ENCODE results near the gene CRACR2A.

The CRACR2A gene

DNA sequence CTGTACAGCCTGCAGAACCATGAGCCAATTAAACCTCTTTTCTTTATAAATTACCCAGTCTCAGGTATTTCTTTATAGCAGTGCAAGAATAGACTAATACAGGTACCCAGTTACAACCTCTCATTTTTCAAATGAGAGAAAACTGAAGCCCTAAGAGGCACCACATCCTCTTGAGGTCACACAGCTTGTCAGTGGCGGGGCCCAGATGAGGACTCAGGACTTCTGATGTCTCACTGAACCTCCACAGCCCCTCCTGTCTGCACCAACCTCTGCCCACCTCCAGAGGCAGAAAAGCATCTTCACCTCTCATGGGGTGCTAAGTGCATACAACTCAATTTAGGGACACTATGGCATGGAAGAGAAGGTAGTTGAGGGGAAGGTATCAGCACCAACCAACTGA lies 120.7 kb downstream of the CRACR2A start:
- TF ChIP-seq, protein P1, sequence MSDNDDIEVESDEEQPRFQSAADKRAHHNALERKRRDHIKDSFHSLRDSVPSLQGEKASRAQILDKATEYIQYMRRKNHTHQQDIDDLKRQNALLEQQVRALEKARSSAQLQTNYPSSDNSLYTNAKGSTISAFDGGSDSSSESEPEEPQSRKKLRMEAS (IDR thresholded peaks at IDR 0.05), result no peak
- TF ChIP-seq TEAD4 (IDR thresholded peaks at IDR 0.05) (no peak), CEBPB (IDR thresholded peaks at IDR 0.05) (no peak), TAF1 (IDR thresholded peaks at IDR 0.05; ENCODE audit: low read depth) (no peak), CREB1 (IDR thresholded peaks at IDR 0.05; ENCODE audit: low read depth) (no peak), RAD21 (IDR thresholded peaks at IDR 0.05; ENCODE audit: low read depth) (no peak), ZBTB7A (IDR thresholded peaks at IDR 0.05; ENCODE audit: low read depth) (no peak), EP300 (IDR thresholded peaks at IDR 0.05; ENCODE audit: borderline replicate concordance) (no peak)

DNA sequence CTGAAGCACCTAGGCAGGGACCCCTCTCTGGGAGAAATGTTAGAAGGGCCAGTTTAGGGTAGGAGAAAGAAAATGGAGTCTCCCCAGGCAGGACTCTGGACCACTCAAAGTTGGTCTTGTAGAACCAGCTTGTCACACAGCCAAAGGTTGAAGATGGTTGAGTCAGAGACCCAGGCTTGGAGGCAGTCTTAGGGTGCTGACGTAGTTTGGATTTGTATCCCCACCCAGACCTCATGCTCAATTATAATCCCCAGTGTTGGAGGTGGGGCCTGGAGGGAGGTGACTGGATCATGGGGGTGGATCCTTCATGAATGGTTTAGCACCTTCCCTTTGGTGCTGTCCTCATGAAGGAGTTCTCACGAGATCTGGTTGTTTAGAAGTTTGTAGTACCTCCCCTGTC lies 121.2 kb downstream of the CRACR2A start:
- TF ChIP-seq RAD21 (IDR thresholded peaks at IDR 0.05; ENCODE audit: low read depth) (no peak), TCF12 (IDR thresholded peaks at IDR 0.05; ENCODE audit: low read depth) (no peak), EP300 (IDR thresholded peaks at IDR 0.05; ENCODE audit: borderline replicate concordance) (no peak), CEBPB (IDR thresholded peaks at IDR 0.05) (no peak), CREB1 (IDR thresholded peaks at IDR 0.05; ENCODE audit: low read depth) (no peak), TEAD4 (IDR thresholded peaks at IDR 0.05) (no peak), YY1 (IDR thresholded peaks at IDR 0.05; ENCODE audit: low read depth) (no peak), ZBTB7A (IDR thresholded peaks at IDR 0.05; ENCODE audit: low read depth) (no peak), FOXM1 (IDR thresholded peaks at IDR 0.05; ENCODE audit: borderline replicate concordance, low read depth) (no peak), NFIC (IDR thresholded peaks at IDR 0.05) (no peak), TAF1 (IDR thresholded peaks at IDR 0.05; ENCODE audit: low read depth) (no peak)
- TF ChIP-seq, protein P2, sequence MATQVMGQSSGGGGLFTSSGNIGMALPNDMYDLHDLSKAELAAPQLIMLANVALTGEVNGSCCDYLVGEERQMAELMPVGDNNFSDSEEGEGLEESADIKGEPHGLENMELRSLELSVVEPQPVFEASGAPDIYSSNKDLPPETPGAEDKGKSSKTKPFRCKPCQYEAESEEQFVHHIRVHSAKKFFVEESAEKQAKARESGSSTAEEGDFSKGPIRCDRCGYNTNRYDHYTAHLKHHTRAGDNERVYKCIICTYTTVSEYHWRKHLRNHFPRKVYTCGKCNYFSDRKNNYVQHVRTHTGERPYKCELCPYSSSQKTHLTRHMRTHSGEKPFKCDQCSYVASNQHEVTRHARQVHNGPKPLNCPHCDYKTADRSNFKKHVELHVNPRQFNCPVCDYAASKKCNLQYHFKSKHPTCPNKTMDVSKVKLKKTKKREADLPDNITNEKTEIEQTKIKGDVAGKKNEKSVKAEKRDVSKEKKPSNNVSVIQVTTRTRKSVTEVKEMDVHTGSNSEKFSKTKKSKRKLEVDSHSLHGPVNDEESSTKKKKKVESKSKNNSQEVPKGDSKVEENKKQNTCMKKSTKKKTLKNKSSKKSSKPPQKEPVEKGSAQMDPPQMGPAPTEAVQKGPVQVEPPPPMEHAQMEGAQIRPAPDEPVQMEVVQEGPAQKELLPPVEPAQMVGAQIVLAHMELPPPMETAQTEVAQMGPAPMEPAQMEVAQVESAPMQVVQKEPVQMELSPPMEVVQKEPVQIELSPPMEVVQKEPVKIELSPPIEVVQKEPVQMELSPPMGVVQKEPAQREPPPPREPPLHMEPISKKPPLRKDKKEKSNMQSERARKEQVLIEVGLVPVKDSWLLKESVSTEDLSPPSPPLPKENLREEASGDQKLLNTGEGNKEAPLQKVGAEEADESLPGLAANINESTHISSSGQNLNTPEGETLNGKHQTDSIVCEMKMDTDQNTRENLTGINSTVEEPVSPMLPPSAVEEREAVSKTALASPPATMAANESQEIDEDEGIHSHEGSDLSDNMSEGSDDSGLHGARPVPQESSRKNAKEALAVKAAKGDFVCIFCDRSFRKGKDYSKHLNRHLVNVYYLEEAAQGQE (IDR thresholded peaks at IDR 0.05; ENCODE audit: low read depth), result no peak
- TF ChIP-seq, protein P3, sequence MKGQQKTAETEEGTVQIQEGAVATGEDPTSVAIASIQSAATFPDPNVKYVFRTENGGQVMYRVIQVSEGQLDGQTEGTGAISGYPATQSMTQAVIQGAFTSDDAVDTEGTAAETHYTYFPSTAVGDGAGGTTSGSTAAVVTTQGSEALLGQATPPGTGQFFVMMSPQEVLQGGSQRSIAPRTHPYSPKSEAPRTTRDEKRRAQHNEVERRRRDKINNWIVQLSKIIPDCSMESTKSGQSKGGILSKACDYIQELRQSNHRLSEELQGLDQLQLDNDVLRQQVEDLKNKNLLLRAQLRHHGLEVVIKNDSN (IDR thresholded peaks at IDR 0.05), result no peak
- TF ChIP-seq, protein P1 (IDR thresholded peaks at IDR 0.05), result no peak

DNA sequence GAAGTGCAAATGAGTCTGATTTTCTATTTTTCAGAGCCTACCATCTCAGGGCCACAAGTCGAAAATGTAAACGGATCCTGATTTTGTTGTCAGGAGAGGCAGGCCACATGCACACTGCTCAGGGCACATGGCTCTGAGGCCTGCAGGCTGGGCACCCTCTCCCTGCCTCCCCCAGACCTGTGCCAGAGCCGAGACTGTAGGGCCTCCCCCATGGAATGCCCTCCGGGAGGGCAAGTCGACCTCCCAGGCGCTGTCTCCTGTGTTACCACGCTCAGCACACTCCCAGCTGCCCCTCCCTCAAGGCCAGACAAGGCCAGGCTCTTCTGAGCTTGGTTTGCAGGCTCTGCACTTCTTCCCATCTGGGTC lies 121.7 kb downstream of the CRACR2A start:
- TF ChIP-seq EP300 (IDR thresholded peaks at IDR 0.05; ENCODE audit: borderline replicate concordance) (no peak), ZBTB7A (IDR thresholded peaks at IDR 0.05; ENCODE audit: low read depth) (no peak), TCF12 (IDR thresholded peaks at IDR 0.05; ENCODE audit: low read depth) (no peak), TAF1 (IDR thresholded peaks at IDR 0.05; ENCODE audit: low read depth) (no peak), EGR1 (IDR thresholded peaks at IDR 0.05) (no peak), NFIC (IDR thresholded peaks at IDR 0.05) (no peak), YY1 (IDR thresholded peaks at IDR 0.05; ENCODE audit: low read depth) (no peak), CREB1 (IDR thresholded peaks at IDR 0.05; ENCODE audit: low read depth) (no peak), TEAD4 (IDR thresholded peaks at IDR 0.05) (no peak), RAD21 (IDR thresholded peaks at IDR 0.05; ENCODE audit: low read depth) (no peak), CEBPB (IDR thresholded peaks at IDR 0.05) (no peak), FOXM1 (IDR thresholded peaks at IDR 0.05; ENCODE audit: borderline replicate concordance, low read depth) (no peak)
- TF ChIP-seq, protein P1 (IDR thresholded peaks at IDR 0.05), result no peak
- TF ChIP-seq, protein P2 (IDR thresholded peaks at IDR 0.05; ENCODE audit: low read depth), result no peak
- TF ChIP-seq, protein P3 (IDR thresholded peaks at IDR 0.05), result no peak

DNA sequence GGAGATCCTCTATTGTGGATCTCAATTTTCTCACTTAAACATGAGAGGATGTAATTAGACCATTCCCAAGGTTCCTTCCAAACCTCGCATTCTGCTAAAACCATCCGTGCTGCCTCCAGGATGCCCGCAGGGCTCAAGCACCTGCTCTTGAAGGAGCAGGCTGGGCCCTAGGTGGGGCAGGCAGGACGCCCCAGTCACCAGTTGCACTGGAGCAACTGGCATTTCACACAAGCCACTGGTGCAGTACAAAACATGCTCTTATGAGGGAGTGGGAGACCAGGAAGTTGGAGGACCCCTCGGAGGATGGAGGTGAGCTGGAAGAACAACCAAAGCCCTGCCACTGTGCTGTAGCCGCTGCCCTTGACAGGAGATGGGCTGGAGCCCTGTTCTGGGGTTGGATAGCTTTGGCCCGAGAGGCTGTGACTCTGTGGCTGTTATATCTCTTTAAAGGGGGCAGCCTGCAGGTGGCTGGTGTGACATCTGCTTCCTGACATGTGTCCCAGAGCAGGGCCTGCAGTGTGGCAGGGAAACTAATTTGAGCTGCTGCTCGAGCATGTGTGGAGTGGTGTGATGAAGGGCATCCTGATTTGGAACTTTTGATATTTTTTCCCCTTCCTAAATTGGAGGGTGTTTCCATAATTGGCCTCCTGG lies 122.2 kb downstream of the CRACR2A start:
- no peak for TF ChIP-seq FOXM1 (IDR thresholded peaks at IDR 0.05; ENCODE audit: borderline replicate concordance, low read depth)
- TF ChIP-seq NFIC (IDR thresholded peaks at IDR 0.05), result no peak
- no peak for TF ChIP-seq ZBTB7A (IDR thresholded peaks at IDR 0.05; ENCODE audit: low read depth)
- no peak for TF ChIP-seq RAD21 (IDR thresholded peaks at IDR 0.05; ENCODE audit: low read depth)
- TF ChIP-seq, protein P2 (IDR thresholded peaks at IDR 0.05; ENCODE audit: low read depth), result no peak
- no peak for TF ChIP-seq EP300 (IDR thresholded peaks at IDR 0.05; ENCODE audit: borderline replicate concordance)
- TF ChIP-seq, protein P1 (IDR thresholded peaks at IDR 0.05), result no peak
- no peak for TF ChIP-seq TAF1 (IDR thresholded peaks at IDR 0.05; ENCODE audit: low read depth)
- TF ChIP-seq CREB1 (IDR thresholded peaks at IDR 0.05; ENCODE audit: low read depth), result no peak
- no peak for TF ChIP-seq EGR1 (IDR thresholded peaks at IDR 0.05)
- no peak for TF ChIP-seq YY1 (IDR thresholded peaks at IDR 0.05; ENCODE audit: low read depth)
- TF ChIP-seq, protein P3 (IDR thresholded peaks at IDR 0.05), result no peak
- no peak for TF ChIP-seq CEBPB (IDR thresholded peaks at IDR 0.05)
- TF ChIP-seq TCF12 (IDR thresholded peaks at IDR 0.05; ENCODE audit: low read depth), result no peak

Data from Ishikawa (cell line).